Endodermal cell (in vitro differentiated cells): ENCODE measurements around the gene ACKR2. TPM values are rescaled to one million over a fixed set of nuclear protein-coding genes. Genes with fewer than 3 reads are reported as not detected.

Experiments used
- DNase-seq: peaks from one replicate; pipeline ENCODE4 v3.0.0-alpha.2; 2017
- H3K27ac ChIP-seq: 2 replicates; pipeline ENCODE4 v1.5.1; 2013; ENCODE audit warnings: mild to moderate bottlenecking, low read depth, low read length, moderate library complexity
- H3K27me3 ChIP-seq: 2 replicates; pipeline ENCODE4 v1.6.1; 2013; ENCODE audit warnings: mild to moderate bottlenecking, low read length, moderate library complexity; ENCODE audit not compliant: insufficient read depth, control insufficient read depth, poor library complexity, severe bottlenecking
- H3K36me3 ChIP-seq: 2 replicates; pipeline ENCODE4 v1.7.0; 2013; ENCODE audit warnings: mild to moderate bottlenecking, low read length, moderate library complexity; ENCODE audit not compliant: control insufficient read depth, insufficient read depth
- H3K4me1 ChIP-seq: one replicate; pipeline ENCODE4 v1.7.0; 2013; ENCODE audit warnings: low read length; ENCODE audit not compliant: control insufficient read depth, insufficient read depth
- H3K4me3 ChIP-seq: 2 replicates; pipeline ENCODE4 v1.5.1; 2013; ENCODE audit warnings: mild to moderate bottlenecking, low read length, moderate library complexity
- H3K9ac ChIP-seq: 2 replicates; pipeline ENCODE4 v1.6.1; 2013; ENCODE audit warnings: mild to moderate bottlenecking, low read length, moderate library complexity; ENCODE audit not compliant: poor library complexity, severe bottlenecking; ENCODE audit errors: extremely low read depth
- H3K9me3 ChIP-seq: 2 replicates; pipeline ENCODE4 v1.6.1; 2013; ENCODE audit warnings: mild to moderate bottlenecking, low read length, moderate library complexity; ENCODE audit not compliant: control insufficient read depth
- H3K27ac Mint-ChIP-seq: 2 replicates; pipeline ENCODE4 v1.8.0; 2020; ENCODE audit warnings: mixed read lengths
- H3K27me3 Mint-ChIP-seq: 2 replicates; pipeline ENCODE4 v1.8.0; 2021; ENCODE audit warnings: mild to moderate bottlenecking, mixed read lengths; ENCODE audit not compliant: insufficient read depth
- H3K36me3 Mint-ChIP-seq: 2 replicates; pipeline ENCODE4 v1.8.0; 2020; ENCODE audit warnings: low read depth, mixed read lengths
- H3K4me1 Mint-ChIP-seq: 2 replicates; pipeline ENCODE4 v1.8.0; 2020; ENCODE audit warnings: mixed read lengths
- H3K4me3 Mint-ChIP-seq: 2 replicates; pipeline ENCODE4 v1.8.0; 2020; ENCODE audit warnings: mild to moderate bottlenecking, moderate library complexity, mixed read lengths
- H3K9me3 Mint-ChIP-seq: 2 replicates; pipeline ENCODE4 v1.8.0; 2020; ENCODE audit warnings: mild to moderate bottlenecking, mixed read lengths
- WGBS, 2 experiments: methylation state at CpG; one replicate each; pipeline versions ENCODE4 v1.1.5 to v1.1.7; 2013; ENCODE audit warnings: missing lambda C conversion rate in 2 of 2, mixed read lengths in 1 of 2; ENCODE audit not compliant: insufficient coverage in 1 of 2, insufficient read length in 1 of 2; 5-methylcytosine and 5-hydroxymethylcytosine counted together
- total RNA-seq, 2 donors: library from RNA; stranded (reverse); fragmentation: NEBNext Ultra II Directional in 1 of 2; extraction: Animal tissue kit (Norgen Biotek cat#: 25700) in 1 of 2; gene quantifications; 2 replicates in 1 of 2; 3 replicates in 1 of 2; pipeline ENCODE4 v1.2.1, GENCODE V29; 2021
- TF ChIP-seq, protein P1 (sequence below): fragments of 200-600 bp; sonication (generic); conservative IDR thresholded peaks from 2 replicates; pipeline ENCODE4 v1.5.0; 2021; ENCODE audit warnings: antibody characterized with exemption, mild to moderate bottlenecking

Gene ACKR2
- total RNA-seq, 2 donors from 2014 or later = 1.1 TPM

GRCh38 chr3:42906848-42907183, 97.6 kb downstream of the ACKR2 start:
- TF ChIP-seq, protein P1, sequence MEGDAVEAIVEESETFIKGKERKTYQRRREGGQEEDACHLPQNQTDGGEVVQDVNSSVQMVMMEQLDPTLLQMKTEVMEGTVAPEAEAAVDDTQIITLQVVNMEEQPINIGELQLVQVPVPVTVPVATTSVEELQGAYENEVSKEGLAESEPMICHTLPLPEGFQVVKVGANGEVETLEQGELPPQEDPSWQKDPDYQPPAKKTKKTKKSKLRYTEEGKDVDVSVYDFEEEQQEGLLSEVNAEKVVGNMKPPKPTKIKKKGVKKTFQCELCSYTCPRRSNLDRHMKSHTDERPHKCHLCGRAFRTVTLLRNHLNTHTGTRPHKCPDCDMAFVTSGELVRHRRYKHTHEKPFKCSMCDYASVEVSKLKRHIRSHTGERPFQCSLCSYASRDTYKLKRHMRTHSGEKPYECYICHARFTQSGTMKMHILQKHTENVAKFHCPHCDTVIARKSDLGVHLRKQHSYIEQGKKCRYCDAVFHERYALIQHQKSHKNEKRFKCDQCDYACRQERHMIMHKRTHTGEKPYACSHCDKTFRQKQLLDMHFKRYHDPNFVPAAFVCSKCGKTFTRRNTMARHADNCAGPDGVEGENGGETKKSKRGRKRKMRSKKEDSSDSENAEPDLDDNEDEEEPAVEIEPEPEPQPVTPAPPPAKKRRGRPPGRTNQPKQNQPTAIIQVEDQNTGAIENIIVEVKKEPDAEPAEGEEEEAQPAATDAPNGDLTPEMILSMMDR = no peak
- peaks cover 32% of the 10 kb centered on the region for H3K9me3 ChIP-seq
- Mint-ChIP-seq H3K9me3 (peaks cover 60% of the 10 kb centered on the region), H3K36me3 (peaks cover 5% of the 10 kb centered on the region), H3K27me3 (peaks cover 13% of the 10 kb centered on the region), H3K27ac (no peak overlapping the region), H3K4me1 (peaks cover 3% of the 10 kb centered on the region), H3K4me3 (peak overlapping the region; percentile 4)
- H3K27ac ChIP-seq = no peak overlapping the region
- H3K9ac ChIP-seq = no peak overlapping the region
- H3K36me3 ChIP-seq = no peaks in the 10 kb centered on the region
- H3K4me3 ChIP-seq = no peak overlapping the region
- WGBS, 2 experiments = 91 to 93% methylated on average over 4 of the region's 4 CpGs
- DNase-seq = no peak
- no peaks in the 10 kb centered on the region for H3K27me3 ChIP-seq
- no peaks in the 10 kb centered on the region for H3K4me1 ChIP-seq

DNA sequence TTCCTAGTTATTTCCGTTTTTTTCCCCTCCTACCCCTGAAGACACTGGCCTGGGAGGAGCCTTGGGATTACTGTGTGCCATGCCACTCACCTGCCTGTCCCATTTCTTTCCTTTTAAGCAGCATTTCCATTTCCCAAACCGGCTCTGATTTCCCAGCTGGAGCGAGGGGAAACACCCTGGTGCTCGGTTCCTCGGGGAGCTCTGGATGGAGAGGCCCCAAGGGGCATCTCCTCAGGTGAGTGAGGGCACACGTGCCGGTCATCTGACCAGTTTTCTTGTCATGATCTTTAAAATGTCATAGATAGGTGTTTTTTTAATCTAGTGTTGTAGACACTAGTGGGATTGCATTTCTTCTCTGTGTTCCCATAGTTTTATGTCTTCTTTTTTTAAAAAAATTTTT, 99.4 kb downstream of the ACKR2 start:
- H3K9me3 ChIP-seq = peaks cover 38% of the 10 kb centered on the region
- H3K4me3 ChIP-seq = no peak overlapping the region
- TF ChIP-seq, protein P1 = no peak
- no peaks in the 10 kb centered on the region for H3K36me3 ChIP-seq
- WGBS, 2 experiments = 83% methylated on average over 2 to 7 of the region's 7 CpGs
- no peak for DNase-seq
- Mint-ChIP-seq H3K27ac (no peak overlapping the region), H3K4me1 (peaks cover 3% of the 10 kb centered on the region), H3K36me3 (peaks cover 8% of the 10 kb centered on the region), H3K9me3 (peaks cover 65% of the 10 kb centered on the region), H3K27me3 (peaks cover 8% of the 10 kb centered on the region), H3K4me3 (no peak overlapping the region)
- no peak overlapping the region for H3K9ac ChIP-seq
- H3K27me3 ChIP-seq = no peaks in the 10 kb centered on the region
- no peaks in the 10 kb centered on the region for H3K4me1 ChIP-seq
- no peak overlapping the region for H3K27ac ChIP-seq

DNA sequence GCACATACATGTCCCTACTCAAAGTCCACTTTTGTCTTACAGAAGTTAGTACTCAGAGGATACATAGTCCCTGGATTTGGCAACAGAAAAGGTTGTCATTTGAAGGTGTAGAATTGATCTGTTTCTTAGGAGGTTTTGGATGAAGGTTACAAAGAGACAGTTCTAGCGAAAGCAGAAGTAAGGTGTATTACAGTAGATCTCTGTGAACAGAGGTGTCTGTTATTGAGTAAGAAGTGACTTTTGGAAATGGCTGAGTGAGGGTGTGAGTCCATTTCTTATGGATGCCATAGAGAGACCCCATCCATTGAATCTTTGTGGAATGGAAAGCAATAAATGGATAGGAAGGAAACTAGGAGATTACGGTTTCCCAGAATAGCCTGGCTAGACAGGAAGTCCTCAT, 102.3 kb downstream of the ACKR2 start:
- DNase-seq = no peak
- Mint-ChIP-seq H3K9me3 (peaks cover 73% of the 10 kb centered on the region), H3K27ac (no peak overlapping the region), H3K27me3 (peaks cover 1% of the 10 kb centered on the region), H3K4me1 (peaks cover 2% of the 10 kb centered on the region), H3K36me3 (peaks cover 23% of the 10 kb centered on the region), H3K4me3 (no peak overlapping the region)
- H3K4me1 ChIP-seq = no peaks in the 10 kb centered on the region
- H3K27me3 ChIP-seq = no peaks in the 10 kb centered on the region
- H3K9ac ChIP-seq = no peak overlapping the region
- TF ChIP-seq, protein P1 = no peak
- no peak overlapping the region for H3K4me3 ChIP-seq
- H3K9me3 ChIP-seq = peaks cover 45% of the 10 kb centered on the region
- no peak overlapping the region for H3K27ac ChIP-seq
- no peaks in the 10 kb centered on the region for H3K36me3 ChIP-seq
- 88 to 100% methylated on average over 1 to 2 of the region's 2 CpGs for WGBS, 2 experiments
